B cell (primary cell): ENCODE measurements around the gene ITPR2. TPM values are rescaled to one million over a fixed set of nuclear protein-coding genes. Genes with fewer than 3 reads are reported as not detected.

Source experiments
- ATAC-seq: fragments of 200-7000 bp; cut with Tn5 transposase; one replicate; pipeline ENCODE4 v1.10.0; 2021; ENCODE audit warnings: low read depth, mild to moderate bottlenecking, moderate number of reproducible peaks, moderate library complexity
- CTCF ChIA-PET: fragments of 350-600 bp; sonication (Branson Sonifier 250); formaldehyde crosslinking; loops from one replicate; lab custom pipeline; 2021; ENCODE audit warnings: antibody characterized with exemption, inconsistent platforms; lab: Charles Lee
- POLR2A ChIA-PET: fragments of 350-600 bp; sonication (Branson Sonifier 250); formaldehyde crosslinking; loops from one replicate; lab custom pipeline; 2021; ENCODE audit warnings: antibody characterized with exemption; lab: Charles Lee
- DNase-seq: peaks from one replicate; pipeline ENCODE4 v3.0.0; 2013
- H2AFZ ChIP-seq: 2 replicates; pipeline ENCODE4 v1.6.1; 2012; ENCODE audit warnings: mild to moderate bottlenecking, low read depth, low read length; ENCODE audit not compliant: insufficient read depth, poor library complexity, severe bottlenecking
- H3K27ac ChIP-seq, 2 donors: 1 replicate in 1 of 2; 2 replicates in 1 of 2; pipeline ENCODE4 v1.5.1; 2012 to 2013; ENCODE audit warnings: low read length in 2 of 2, mild to moderate bottlenecking in 2 of 2, moderate library complexity in 1 of 2
- H3K27me3 ChIP-seq, 4 experiments: fragments of 200-600 bp in 1 of 4; sonication (generic) in 1 of 4; replicated peaks in 1 of 4; 1 replicate in 2 of 4; 2 replicates in 2 of 4; pipeline versions ENCODE4 v1.6.1 to v1.7.0; 2013 to 2016; ENCODE audit warnings: low read length in 3 of 4, mild to moderate bottlenecking in 2 of 4, mixed read lengths in 1 of 4, moderate library complexity in 1 of 4; ENCODE audit not compliant: insufficient read depth in 4 of 4, control insufficient read depth in 3 of 4; ENCODE audit errors: control extremely low read depth in 1 of 4
- H3K36me3 ChIP-seq, 2 experiments: replicated peaks in 1 of 2; 1 replicate in 1 of 2; 2 replicates in 1 of 2; pipeline versions ENCODE4 v1.6.1 to v1.7.1; 2013; ENCODE audit warnings: low read length in 1 of 2; ENCODE audit not compliant: insufficient read depth in 2 of 2, control insufficient read depth in 1 of 2; ENCODE audit errors: control extremely low read depth in 1 of 2, extremely low read depth in 1 of 2
- H3K4me1 ChIP-seq, 2 donors: fragments of 200-600 bp in 1 of 2; sonication (generic) in 1 of 2; 1 replicate in 1 of 2; 2 replicates in 1 of 2; pipeline versions ENCODE4 v1.5.1 to v1.6.1; 2013 to 2017; ENCODE audit warnings: low read length in 2 of 2; ENCODE audit not compliant: control insufficient read depth in 2 of 2, insufficient read depth in 2 of 2
- H3K4me2 ChIP-seq: replicated peaks from 2 replicates; pipeline ENCODE3; 2012; ENCODE audit warnings: mild to moderate bottlenecking, low read depth, low read length; ENCODE audit not compliant: poor library complexity, severe bottlenecking
- H3K4me3 ChIP-seq, 5 experiments: fragments of 200-600 bp in 1 of 5; sonication (generic) in 1 of 5; 1 replicate in 3 of 5; 2 replicates in 2 of 5; pipeline versions ENCODE4 v1.5.1 to v1.7.0; 2011 to 2016; ENCODE audit warnings: low read length in 4 of 5, mild to moderate bottlenecking in 4 of 5, low read depth in 2 of 5, control low read depth in 1 of 5, moderate library complexity in 1 of 5; ENCODE audit not compliant: insufficient read depth in 1 of 5; ENCODE audit errors: control extremely low read depth in 1 of 5, extremely low read depth in 1 of 5
- H3K79me2 ChIP-seq: fragments of 200-600 bp; sonication (generic); one replicate; pipeline ENCODE4 v1.6.0; 2016; ENCODE audit warnings: low read length; ENCODE audit not compliant: control insufficient read depth, insufficient read depth
- H3K9ac ChIP-seq: fragments of 200-600 bp; sonication (generic); 2 replicates; pipeline ENCODE4 v1.6.1; 2017; ENCODE audit warnings: mild to moderate bottlenecking, low read length, moderate library complexity
- H3K9me3 ChIP-seq, 3 donors: one replicate each; pipeline versions ENCODE4 v1.6.1 to v1.7.1; 2013; ENCODE audit warnings: low read length in 2 of 3; ENCODE audit not compliant: control insufficient read depth in 2 of 3, insufficient read depth in 1 of 3; ENCODE audit errors: control extremely low read depth in 1 of 3
- H4K20me1 ChIP-seq: 2 replicates; pipeline ENCODE4 v1.6.0; 2012; ENCODE audit warnings: mild to moderate bottlenecking, low read length; ENCODE audit not compliant: insufficient read depth, control insufficient read depth, poor library complexity, severe bottlenecking
- H3K27ac Mint-ChIP-seq: one replicate; pipeline ENCODE4 v1.8.0; 2021; ENCODE audit warnings: mixed read lengths
- H3K27me3 Mint-ChIP-seq: one replicate; pipeline ENCODE4 v1.8.0; 2021; ENCODE audit warnings: mixed read lengths
- H3K4me1 Mint-ChIP-seq: one replicate; pipeline ENCODE4 v1.8.0; 2021; ENCODE audit warnings: mixed read lengths
- H3K4me3 Mint-ChIP-seq: one replicate; pipeline ENCODE4 v1.8.0; 2021; ENCODE audit warnings: mixed read lengths
- H3K9me3 Mint-ChIP-seq: one replicate; pipeline ENCODE4 v1.8.0; 2022; ENCODE audit warnings: mixed read lengths; ENCODE audit not compliant: insufficient read depth
- CTCF ChIP-seq: fragments of 200-600 bp; IDR thresholded peaks from one replicate; pipeline ENCODE4 v1.8.0; 2022; ENCODE audit warnings: antibody characterized with exemption, mild to moderate bottlenecking
- EZH2 ChIP-seq: IDR thresholded peaks from 2 replicates; pipeline ENCODE4 v1.6.1; 2012; ENCODE audit warnings: borderline replicate concordance, low read depth, mild to moderate bottlenecking, moderate library complexity, low read length; ENCODE audit not compliant: insufficient read depth, poor library complexity, severe bottlenecking
- WGBS: methylation state at CpG from one replicate; pipeline ENCODE4 v1.1.5; 2013; ENCODE audit warnings: missing lambda C conversion rate; ENCODE audit not compliant: insufficient coverage; 5-methylcytosine and 5-hydroxymethylcytosine counted together
- intact Hi-C: fragments of 100-400 bp; cut with micrococcal nuclease; formaldehyde crosslinking; loops from one replicate; pipeline ENCODE4 v1.10.0; 2022
- polyA plus RNA-seq: library from polyadenylated mRNA; depleted of rRNA; stranded (reverse); fragments of >200 nt; gene quantifications from 2 replicates; pipeline ENCODE4 v1.2.3, GENCODE V29; 2012
- total RNA-seq, 2 donors: library from RNA; stranded (reverse); fragments of 120-200 nt in 1 of 2; gene quantifications; 1 replicate in 1 of 2; 2 replicates in 1 of 2; pipeline versions ENCODE4 v1.2.3 to v1.2.4, GENCODE V29; 2013 to 2022

ITPR2 gene
- total and polyA plus RNA-seq, 2 donors (not counting 1 experiment from before 2014, with no cell fraction given), result 4.3 to 113 TPM

- Histone ChIP-seq H3K36me3 (peaks cover 0 to 2% of the 10 kb centered on the region in 2 experiments), H3K4me3 (no peak overlapping the region), H3K79me2 (peaks cover 48% of the 10 kb centered on the region), H3K4me1 (peaks cover 24 to 26% of the 10 kb centered on the region in 2 donors), H3K9me3 (peaks cover 0 to 1% (median 0%) of the 10 kb centered on the region in 3 donors), H3K27me3 (no peaks in the 10 kb centered on the region), H3K27ac (peak overlapping the region; percentile 53 to 73), H3K4me2 (peak overlapping the region; percentile 48), H2AFZ (peak overlapping the region; percentile 39), H4K20me1 (peaks cover 4% of the 10 kb centered on the region), H3K9ac (peak overlapping the region; percentile 15)
- peak overlapping the region; percentile 88 for H3K27ac Mint-ChIP-seq
- H3K4me3 Mint-ChIP-seq, result peak overlapping the region; percentile 81
- CTCF ChIA-PET, result interaction anchor here (0.8 kb wide), 1 partner anchor 574 kb away, joined by 3 read pairs; no protein-coding TSS in a partner anchor
- TF ChIP-seq EZH2 (no peak), CTCF (no peak)
- POLR2A ChIA-PET, result no interaction called here
- DNase-seq (peak; percentile 60), ATAC-seq (peak; percentile 78)
- WGBS, result 60% methylated on average over 2 of the region's 6 CpGs
- intact Hi-C loops, result loop anchor here (2.0 kb wide), 1 partner anchor 15 kb away; no protein-coding TSS in a partner anchor
- H3K27me3 Mint-ChIP-seq, result no peaks in the 10 kb centered on the region
- peaks cover 69% of the 10 kb centered on the region for H3K4me1 Mint-ChIP-seq
- peaks cover 9% of the 10 kb centered on the region for H3K9me3 Mint-ChIP-seq
Observed at GRCh38 chr12:26732005-26732908, 100.7 kb downstream of the ITPR2 start.
